Ureter (tissue), 1 donor: ENCODE results near the gene MRPL49. TPM values are rescaled to one million over a fixed set of nuclear protein-coding genes. Genes with fewer than 3 reads are reported as not detected.

Source experiments
- DNase-seq: peaks from one replicate; pipeline ENCODE4 v3.0.0-alpha.2; 2020; ENCODE audit warnings: low spot score
- total RNA-seq: library from RNA; stranded (reverse); gene quantifications from one replicate; pipeline ENCODE4 v1.2.4, GENCODE V29; 2023
- donor health status: DM: yes; HTN: yes; CAD: no.

Gene MRPL49
- total RNA-seq, 1 donor from 2014 or later = 49.8 TPM

DNA sequence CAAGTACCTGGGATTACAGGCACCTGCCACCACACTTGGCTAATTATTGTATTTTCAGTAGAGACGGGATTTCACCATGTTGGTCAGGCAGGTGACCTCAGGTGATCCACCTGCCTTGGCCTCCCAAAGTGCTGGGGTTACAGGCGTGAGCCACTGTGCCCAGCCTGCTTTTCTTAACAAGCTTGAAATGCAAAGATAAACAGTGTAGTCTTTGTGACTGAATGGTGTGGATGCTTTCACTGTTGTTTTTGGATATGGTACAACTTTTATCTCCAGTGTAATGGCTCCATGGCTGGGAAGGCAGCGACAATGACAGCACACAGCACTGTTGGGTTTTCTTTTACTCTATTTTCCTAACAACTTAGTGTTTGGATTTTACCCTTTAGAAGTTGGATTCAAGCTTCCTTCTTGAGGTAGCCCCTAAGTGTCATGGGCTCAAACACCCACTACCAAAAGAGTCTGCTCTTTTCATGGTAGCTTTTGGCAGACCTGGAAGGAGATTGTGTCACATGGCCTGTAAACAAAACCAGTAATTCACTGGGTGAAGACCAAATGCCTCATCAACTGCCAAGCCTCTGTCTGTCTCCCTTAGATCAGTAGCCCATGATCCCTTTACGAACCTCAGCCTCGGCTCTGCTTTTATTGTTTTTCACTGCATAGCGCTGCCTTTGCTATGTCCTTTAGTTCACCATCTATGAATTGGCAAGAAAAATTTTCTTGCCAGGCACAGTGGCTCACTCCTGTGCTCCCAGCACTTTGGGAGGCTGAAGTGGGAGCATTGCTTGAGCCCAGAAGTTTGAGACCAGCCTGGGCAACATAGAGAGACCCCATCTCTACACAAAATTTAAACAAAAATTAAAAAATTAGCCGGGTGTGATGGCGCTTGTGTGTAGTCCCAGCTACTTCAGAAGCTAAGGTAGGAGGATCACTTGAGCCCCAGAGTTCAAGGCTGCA is 19.7 kb upstream of the MRPL49 start:
- DNase-seq = no peak

DNA sequence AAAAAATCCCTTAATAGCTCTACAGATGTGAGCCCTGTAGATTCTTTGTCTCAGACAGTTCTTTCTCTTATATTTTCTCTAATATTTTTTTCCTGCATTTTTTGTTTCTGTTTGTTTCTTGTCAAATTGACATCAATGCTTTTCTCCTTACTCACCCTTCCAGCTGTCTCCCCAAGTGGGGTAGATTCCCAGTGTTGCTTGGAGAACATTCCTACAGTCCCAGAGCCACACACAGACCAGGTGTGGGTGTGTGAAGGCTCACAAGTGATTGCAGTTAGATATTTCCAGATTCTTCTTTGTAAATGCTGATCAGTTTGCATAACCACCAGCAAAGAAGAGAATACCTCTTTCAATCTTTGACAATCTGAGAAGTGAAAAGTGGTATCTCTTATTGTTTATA is 18.6 kb upstream of the MRPL49 start:
- no peak for DNase-seq

GRCh38 chr11:65104628-65105027 is 17.5 kb upstream of the MRPL49 start:
- no peak for DNase-seq

GRCh38 chr11:65107078-65107477 is 15.0 kb upstream of the MRPL49 start:
- no peak for DNase-seq

DNA sequence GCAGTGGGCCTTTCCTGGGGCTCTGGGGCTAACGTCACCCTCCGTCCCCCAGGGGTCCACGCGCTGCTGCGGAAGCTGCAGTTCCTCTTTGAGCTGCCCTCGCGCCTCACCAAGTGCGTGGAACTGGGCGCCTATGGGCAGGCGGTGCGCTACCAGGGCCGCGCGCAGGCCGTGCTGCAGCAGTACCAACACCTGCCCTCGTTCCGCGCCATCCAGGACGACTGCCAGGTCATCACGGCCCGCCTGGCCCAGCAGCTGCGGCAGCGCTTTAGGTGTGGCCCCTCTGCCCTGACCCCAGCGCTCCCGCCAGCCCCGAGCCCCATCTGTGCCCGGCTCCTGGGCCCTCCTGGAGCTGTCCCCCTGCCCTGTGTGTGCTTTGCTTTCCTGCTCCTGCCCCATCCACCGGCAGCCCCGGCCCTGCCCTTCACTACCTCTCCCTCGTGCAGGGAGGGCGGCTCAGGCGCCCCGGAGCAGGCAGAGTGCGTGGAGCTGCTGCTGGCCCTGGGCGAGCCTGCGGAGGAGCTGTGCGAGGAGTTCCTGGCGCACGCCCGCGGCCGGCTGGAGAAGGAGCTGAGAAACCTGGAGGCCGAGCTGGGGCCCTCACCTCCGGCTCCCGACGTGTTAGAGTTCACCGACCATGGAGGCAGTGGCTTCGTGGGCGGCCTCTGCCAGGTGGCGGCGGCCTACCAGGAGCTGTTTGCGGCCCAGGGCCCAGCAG is 14.2 kb upstream of the MRPL49 start:
- no peak for DNase-seq

GRCh38 chr11:65108469-65109123 is 13.5 kb upstream of the MRPL49 start:
- DNase-seq = no peak

GRCh38 chr11:65109231-65110198 is 12.6 kb upstream of the MRPL49 start:
- DNase-seq = no peak

DNA sequence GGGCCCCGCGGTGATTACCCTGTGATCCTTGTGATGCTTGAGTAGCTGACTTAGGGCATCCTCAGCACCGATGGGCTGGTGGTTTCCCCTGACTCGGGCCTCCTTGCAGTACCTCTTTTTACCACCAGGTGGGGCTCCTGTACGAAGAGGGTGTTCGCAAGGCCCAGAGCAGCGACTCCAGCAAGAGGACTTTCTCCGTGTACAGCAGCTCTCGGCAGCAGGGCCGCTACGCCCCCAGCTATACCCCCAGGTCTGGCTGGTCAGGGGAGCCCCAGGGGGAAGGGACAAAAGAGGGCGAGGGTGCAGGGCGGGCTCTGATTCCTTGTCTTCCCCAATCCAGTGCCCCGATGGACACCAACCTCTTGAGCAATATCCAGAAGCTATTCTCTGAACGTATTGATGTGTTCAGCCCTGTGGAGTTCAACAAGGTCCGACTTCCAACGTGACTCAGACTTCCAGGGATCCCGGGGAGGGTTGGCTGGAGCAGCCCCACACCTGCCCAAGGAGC is 11.7 kb upstream of the MRPL49 start:
- peak; percentile 93 for DNase-seq

DNA sequence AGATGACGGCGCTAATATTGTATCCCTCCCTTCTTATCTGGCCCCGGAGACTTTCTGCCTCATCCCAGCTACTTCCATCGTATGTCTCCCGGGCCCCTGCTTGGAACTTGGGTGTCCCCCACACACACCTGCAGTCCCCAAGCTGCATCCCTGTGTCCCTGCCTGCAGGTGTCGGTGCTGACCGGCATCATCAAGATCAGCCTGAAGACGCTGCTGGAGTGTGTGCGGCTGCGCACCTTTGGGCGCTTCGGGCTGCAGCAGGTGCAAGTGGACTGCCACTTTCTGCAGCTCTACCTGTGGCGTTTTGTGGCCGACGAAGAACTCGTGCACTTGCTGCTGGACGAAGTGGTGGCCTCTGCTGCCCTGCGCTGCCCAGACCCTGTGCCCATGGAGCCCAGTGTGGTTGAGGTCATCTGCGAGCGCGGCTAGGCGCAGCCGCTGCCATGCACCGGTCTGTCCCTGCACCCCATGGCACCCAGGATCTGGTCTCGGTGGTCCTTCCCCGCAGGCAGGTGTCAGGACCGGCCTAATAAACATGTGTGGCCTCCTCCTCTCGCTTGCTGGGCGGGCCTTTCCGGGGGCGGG is 10.9 kb upstream of the MRPL49 start:
- no peak for DNase-seq

- peak; percentile 96 for DNase-seq
These were observed 10.2 kb upstream of the MRPL49 start, which contains the start of gene TM7SF2 for GRCh38 chr11:65111744-65112545. Gene TM7SF2 (plus strand): TSS chr11:65111872. CDS start chr11:65112016, 144 bp downstream.

GRCh38 chr11:65112546-65113360 is 9.4 kb upstream of the MRPL49 start:
- no peak for DNase-seq

- no peak for DNase-seq
These were observed 8.8 kb upstream of the MRPL49 start for GRCh38 chr11:65113361-65113756.

DNA sequence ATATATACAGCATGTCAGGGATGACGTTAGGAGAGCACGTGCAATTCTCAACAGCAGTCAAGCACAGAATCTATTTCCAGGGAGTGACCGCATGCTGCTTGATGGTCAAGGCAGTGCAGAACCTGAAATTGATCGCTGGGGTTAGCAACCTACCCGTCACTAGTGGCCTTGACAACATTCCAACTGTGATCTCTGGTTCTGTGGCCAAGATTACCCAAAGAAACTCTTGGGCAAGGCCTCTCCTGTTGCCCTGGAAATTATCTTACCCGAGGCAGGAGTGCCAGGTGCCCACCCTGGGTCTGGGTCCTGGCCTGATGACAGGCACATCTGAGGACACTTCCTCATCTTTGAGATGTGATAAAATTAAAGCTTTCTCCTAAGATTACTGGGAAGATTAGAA is 8.3 kb upstream of the MRPL49 start:
- no peak for DNase-seq

DNA sequence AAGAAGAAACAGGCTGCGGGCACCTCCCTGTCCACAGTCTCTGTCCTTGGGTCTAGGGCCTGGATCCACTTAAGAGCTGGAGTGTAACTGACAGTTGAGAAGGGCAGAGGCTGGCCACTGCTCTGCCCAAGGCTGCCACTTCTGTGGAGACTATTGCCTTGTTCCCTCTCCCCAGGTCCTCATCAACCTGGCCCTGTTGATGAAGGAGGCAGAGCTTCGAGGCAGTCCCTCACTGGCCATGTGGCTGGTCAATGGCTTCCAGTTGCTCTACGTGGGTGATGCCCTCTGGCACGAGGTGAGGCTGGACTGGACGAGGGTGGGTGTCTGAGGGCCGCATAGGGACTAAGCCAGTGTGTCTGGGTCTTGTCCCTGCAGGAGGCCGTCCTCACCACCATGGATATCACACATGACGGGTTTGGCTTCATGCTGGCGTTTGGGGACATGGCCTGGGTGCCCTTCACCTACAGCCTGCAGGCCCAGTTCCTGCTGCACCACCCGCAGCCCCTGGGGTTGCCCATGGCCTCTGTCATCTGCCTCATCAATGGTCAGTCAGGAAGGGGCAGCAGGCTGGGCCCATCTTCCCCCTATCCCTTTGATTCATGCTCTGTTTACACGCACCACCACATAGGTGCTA is 7.5 kb upstream of the MRPL49 start:
- DNase-seq = no peak

DNA sequence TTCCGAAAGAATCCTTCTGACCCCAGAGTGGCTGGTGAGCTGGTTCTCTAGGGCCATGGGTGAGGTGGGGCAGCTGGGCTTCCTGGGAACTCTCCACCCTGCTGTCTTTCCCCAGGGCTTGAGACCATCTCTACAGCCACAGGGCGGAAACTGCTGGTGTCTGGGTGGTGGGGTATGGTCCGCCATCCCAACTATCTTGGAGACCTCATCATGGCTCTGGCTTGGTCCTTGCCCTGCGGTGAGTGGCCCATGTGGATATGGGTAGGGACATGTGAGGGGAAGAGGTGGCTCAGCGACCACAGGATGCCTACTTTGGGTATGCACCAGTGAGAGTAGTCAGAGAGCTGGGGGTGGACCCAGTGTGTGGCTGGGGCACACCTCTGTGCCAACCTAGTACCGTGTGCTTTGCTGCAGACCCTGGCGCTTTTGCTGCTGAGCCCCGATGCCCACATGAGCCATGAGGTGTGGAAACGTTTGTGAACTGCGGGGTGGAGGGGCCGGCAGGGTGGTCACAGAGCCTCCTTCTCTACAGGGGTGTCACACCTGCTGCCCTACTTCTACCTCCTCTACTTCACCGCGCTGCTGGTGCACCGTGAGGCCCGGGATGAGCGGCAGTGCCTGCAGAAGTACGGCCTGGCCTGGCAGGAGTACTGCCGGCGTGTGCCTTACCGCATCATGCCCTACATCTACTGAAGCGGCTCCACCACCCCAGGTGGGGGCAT is 6.6 kb upstream of the MRPL49 start:
- DNase-seq = no peak

GRCh38 chr11:65116370-65117205 is 5.5 kb upstream of the MRPL49 start:
- DNase-seq = peak; percentile 54
